Measurements from ENCODE around the gene ASTN1.

ASTN1 gene

DNA sequence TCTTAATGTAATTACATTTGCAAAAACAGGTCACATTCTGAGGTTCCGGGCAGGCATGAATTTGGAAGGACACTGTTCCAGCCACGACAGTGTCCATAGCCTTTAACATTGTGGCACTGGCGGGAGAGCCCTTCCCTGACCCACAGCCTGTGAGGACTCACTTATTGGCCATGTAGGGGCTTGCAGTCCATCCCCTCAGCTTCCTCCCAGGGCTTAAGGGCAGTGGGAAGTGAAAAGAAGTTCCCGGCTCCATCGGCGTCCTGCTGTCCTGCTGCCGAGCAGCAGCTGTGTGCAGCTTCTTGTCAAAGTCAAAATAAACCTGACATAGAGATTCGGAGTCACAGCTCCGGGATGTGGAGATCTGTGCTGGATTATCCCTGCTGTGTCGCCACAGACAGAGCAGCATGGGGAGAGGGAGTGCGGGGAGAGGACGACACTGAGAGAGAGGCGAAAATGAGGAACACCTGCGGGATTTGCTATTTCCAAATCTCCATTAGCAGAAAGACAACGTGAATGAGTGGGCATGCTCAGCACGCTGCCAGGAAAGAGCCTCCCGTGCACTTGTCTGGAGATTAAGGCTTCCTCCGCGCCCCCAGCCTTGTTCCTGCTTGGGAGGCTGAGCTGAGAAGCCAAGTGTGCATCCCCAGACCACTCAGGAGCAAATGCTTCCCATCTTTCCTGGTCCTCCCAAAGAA lies 260.3 kb downstream of the ASTN1 start:
- H3K27ac ChIP-seq (replicated peaks): no peak overlapping the region
- DNase-seq (ENCODE audit: low read depth in 1 of 2, low spot score in 1 of 2): no peak
- no peaks in the 10 kb centered on the region for H3K27me3 ChIP-seq (ENCODE audit: insufficient read depth, poor library complexity, severe bottlenecking)
- TF ChIP-seq, protein P1, sequence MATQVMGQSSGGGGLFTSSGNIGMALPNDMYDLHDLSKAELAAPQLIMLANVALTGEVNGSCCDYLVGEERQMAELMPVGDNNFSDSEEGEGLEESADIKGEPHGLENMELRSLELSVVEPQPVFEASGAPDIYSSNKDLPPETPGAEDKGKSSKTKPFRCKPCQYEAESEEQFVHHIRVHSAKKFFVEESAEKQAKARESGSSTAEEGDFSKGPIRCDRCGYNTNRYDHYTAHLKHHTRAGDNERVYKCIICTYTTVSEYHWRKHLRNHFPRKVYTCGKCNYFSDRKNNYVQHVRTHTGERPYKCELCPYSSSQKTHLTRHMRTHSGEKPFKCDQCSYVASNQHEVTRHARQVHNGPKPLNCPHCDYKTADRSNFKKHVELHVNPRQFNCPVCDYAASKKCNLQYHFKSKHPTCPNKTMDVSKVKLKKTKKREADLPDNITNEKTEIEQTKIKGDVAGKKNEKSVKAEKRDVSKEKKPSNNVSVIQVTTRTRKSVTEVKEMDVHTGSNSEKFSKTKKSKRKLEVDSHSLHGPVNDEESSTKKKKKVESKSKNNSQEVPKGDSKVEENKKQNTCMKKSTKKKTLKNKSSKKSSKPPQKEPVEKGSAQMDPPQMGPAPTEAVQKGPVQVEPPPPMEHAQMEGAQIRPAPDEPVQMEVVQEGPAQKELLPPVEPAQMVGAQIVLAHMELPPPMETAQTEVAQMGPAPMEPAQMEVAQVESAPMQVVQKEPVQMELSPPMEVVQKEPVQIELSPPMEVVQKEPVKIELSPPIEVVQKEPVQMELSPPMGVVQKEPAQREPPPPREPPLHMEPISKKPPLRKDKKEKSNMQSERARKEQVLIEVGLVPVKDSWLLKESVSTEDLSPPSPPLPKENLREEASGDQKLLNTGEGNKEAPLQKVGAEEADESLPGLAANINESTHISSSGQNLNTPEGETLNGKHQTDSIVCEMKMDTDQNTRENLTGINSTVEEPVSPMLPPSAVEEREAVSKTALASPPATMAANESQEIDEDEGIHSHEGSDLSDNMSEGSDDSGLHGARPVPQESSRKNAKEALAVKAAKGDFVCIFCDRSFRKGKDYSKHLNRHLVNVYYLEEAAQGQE (IDR thresholded peaks at IDR 0.05; ENCODE audit: insufficient replicate concordance, low read depth): no peak
- TF ChIP-seq GABPA (IDR thresholded peaks at IDR 0.05; ENCODE audit: low read depth): no peak
- TF ChIP-seq SPI1 (IDR thresholded peaks at IDR 0.05; ENCODE audit: borderline replicate concordance, low read depth): no peak
- TF ChIP-seq POLR2AphosphoS5 (IDR thresholded peaks at IDR 0.05; ENCODE audit: low read depth): no peak
- no peak overlapping the region for H3K4me3 ChIP-seq (replicated peaks; ENCODE audit: insufficient read depth, low read length)

DNA sequence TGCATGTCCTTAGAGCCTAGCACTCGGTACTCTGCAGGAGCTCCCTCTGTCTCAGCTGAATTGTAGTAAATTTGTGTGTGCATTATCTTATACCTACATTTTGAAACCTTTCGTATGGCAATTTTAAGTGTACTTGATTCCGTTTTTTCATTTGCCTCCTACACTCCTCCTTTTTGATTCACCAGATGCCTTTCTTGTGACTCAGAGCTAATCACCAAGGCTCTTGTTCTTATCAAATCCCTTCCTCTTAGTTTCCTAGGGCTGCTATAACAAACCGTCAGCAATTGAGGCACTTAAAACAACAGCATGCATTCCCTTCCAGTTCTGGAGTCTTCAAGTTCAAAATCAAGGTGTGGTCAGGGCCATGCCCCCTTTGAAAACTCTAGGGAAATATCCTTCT lies 261.0 kb downstream of the ASTN1 start:
- no peaks in the 10 kb centered on the region for H3K27me3 ChIP-seq (ENCODE audit: insufficient read depth, poor library complexity, severe bottlenecking)
- H3K27ac ChIP-seq (replicated peaks): no peak overlapping the region
- H3K4me3 ChIP-seq (replicated peaks; ENCODE audit: insufficient read depth, low read length): no peak overlapping the region
- TF ChIP-seq SPI1 (IDR thresholded peaks at IDR 0.05; ENCODE audit: borderline replicate concordance, low read depth) (no peak), POLR2AphosphoS5 (IDR thresholded peaks at IDR 0.05; ENCODE audit: low read depth) (no peak), GABPA (IDR thresholded peaks at IDR 0.05; ENCODE audit: low read depth) (no peak)
- TF ChIP-seq, protein P1 (IDR thresholded peaks at IDR 0.05; ENCODE audit: insufficient replicate concordance, low read depth): no peak
- TF ChIP-seq, protein P2, sequence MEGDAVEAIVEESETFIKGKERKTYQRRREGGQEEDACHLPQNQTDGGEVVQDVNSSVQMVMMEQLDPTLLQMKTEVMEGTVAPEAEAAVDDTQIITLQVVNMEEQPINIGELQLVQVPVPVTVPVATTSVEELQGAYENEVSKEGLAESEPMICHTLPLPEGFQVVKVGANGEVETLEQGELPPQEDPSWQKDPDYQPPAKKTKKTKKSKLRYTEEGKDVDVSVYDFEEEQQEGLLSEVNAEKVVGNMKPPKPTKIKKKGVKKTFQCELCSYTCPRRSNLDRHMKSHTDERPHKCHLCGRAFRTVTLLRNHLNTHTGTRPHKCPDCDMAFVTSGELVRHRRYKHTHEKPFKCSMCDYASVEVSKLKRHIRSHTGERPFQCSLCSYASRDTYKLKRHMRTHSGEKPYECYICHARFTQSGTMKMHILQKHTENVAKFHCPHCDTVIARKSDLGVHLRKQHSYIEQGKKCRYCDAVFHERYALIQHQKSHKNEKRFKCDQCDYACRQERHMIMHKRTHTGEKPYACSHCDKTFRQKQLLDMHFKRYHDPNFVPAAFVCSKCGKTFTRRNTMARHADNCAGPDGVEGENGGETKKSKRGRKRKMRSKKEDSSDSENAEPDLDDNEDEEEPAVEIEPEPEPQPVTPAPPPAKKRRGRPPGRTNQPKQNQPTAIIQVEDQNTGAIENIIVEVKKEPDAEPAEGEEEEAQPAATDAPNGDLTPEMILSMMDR (IDR thresholded peaks at IDR 0.05; ENCODE audit: insufficient read depth, low read length): no peak
- no peak for DNase-seq (ENCODE audit: low read depth in 1 of 2, low spot score in 1 of 2)

DNA sequence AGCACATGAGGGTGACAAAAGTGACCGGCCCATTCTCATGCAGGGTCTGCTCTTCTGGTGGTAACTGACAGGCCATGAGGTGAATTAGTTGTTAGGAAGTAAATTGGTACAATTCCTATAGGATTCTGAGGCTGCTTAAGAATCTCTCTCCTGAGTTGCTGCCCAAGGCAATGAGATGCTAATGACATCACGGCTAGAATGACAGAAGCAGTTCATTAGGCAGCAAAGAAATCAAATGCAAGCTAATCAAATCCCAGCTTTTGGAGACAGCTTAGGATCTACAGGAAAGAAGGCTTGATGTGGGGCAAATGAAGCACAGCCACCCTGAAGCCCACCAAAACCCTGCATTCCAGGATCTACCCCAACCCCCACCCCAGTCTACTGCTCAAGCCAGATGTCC lies 265.2 kb downstream of the ASTN1 start:
- H3K27ac ChIP-seq (replicated peaks): no peak overlapping the region
- DNase-seq (ENCODE audit: low read depth in 1 of 2, low spot score in 1 of 2): no peak
- H3K4me3 ChIP-seq (replicated peaks; ENCODE audit: insufficient read depth, low read length): no peak overlapping the region
- no peaks in the 10 kb centered on the region for H3K27me3 ChIP-seq (ENCODE audit: insufficient read depth, poor library complexity, severe bottlenecking)
- TF ChIP-seq, protein P2 (IDR thresholded peaks at IDR 0.05; ENCODE audit: insufficient read depth, low read length): no peak
- TF ChIP-seq, protein P1 (IDR thresholded peaks at IDR 0.05; ENCODE audit: insufficient replicate concordance, low read depth): no peak
- TF ChIP-seq GABPA (IDR thresholded peaks at IDR 0.05; ENCODE audit: low read depth): no peak
- TF ChIP-seq POLR2AphosphoS5 (IDR thresholded peaks at IDR 0.05; ENCODE audit: low read depth): no peak
- TF ChIP-seq SPI1 (IDR thresholded peaks at IDR 0.05; ENCODE audit: borderline replicate concordance, low read depth): no peak

Data from HL-60 (cell line).